ENCODE data around the gene UCP2. TPM values are rescaled to one million over a fixed set of nuclear protein-coding genes. Genes with fewer than 3 reads are reported as not detected.

Gene UCP2
- polyA plus RNA-seq, 1 donor, result 201 TPM

DNA sequence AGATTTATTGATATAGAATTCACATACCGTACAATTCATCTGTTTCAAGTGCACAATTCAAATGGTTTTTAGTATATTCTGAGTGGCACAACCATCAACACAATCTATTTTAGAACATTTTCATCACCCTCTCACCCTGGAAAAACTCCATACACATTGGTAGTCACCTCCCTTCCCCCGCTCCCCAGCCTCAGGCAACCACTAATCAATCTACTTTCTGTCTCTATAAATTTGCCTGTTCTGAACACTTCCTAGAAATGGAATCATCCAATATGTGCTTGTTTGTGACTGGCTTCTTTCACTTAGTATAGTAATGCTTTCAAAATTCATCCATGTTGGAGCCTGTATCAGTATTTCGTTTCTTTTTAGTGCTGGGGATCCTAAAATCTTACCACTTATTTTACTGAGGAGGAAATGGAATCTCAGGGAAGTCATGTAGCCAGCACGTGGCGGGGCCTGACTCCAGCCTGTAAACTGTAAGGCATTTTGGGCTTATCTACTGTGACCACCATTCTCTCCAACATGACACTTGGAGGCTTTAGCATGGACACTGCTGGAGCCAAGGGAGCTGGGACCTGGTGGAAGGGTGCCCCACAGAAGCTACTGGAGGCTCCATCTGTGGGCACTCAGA lies 27.1 kb upstream of the UCP2 start:
- DNase-seq, result no peak

GRCh38 chr11:74009230-74009547 lies 26.5 kb upstream of the UCP2 start:
- no peak for DNase-seq

DNA sequence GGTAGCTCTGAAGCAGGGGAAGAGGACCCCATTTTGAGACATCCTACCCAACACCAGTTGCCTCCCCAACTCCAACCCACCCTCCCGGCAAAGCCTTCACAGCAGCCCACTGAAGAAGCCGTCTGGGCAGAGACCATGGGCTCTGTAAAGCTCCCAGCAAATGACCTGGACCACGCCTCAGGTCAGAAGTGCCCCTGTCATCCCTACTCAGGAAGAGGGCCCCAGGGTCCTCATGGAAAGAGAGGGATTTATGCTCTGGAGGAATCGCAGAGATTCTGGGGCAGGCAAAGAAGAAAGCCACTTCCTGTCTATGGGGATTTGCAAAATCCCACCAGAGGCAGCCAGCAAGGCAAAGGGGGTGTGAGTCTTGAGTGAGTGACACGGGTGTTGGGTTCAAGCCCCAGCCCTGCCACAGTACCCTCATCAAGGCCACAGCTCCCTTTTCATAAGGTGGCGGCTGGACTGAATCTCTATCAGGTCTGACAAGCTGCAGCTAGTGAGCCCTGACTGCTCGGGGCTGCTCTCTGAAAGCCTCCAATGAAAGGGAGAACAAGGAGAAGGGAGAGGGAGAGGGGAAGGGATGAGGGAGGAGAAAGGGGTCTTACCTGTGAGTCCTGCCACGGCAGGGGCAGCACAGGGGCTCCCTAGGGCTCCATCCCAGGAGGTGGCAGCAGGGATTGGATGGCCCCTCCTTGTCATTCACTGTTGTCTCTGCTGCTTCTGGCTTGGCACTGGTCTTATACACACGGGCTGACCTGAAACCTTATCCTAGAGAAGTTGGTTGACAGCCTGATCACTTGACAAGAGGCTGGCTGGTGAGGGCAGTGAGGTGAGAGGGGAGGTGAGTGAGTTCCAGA lies 26.0 kb upstream of the UCP2 start, which contains the start of gene UCP3:
TSS of gene UCP3 (minus strand) at position 713 of the 857 bp plus-strand sequence. CDS start 2,043 bp downstream, outside the sequence.
- no peak for DNase-seq

DNA sequence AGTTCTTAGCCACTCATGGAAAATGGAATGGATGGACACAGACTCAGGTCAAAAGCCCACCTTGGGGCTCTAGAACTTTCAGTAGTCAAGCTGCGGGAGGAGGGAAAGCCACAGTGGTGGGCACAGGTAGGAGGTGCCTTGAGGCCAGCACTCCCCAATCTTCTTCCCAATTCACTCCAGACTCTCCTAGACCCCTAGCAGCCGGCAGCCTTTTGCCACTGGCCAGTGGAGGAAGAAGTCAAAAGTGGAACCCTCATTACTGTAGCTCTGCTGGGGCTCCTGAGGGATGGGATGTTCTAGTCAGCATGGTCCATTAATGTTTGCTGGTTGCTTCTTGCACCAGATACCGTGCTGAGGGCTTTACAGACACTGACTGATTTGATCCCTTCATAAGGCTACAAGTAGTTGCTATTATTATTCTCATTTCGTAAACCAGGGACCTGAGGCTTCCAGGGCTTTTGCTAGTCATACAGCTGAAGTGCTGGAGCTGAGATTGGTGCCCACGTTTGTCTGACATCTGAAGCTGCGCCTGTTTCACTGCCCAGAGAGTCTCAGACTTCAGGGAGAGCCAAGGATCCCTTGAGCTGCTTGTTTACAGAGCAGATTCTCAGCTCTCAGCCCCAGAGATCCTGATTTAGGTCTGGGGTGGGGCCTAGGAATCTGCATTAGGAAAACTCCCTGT lies 25.2 kb upstream of the UCP2 start:
- DNase-seq, result no peak

DNA sequence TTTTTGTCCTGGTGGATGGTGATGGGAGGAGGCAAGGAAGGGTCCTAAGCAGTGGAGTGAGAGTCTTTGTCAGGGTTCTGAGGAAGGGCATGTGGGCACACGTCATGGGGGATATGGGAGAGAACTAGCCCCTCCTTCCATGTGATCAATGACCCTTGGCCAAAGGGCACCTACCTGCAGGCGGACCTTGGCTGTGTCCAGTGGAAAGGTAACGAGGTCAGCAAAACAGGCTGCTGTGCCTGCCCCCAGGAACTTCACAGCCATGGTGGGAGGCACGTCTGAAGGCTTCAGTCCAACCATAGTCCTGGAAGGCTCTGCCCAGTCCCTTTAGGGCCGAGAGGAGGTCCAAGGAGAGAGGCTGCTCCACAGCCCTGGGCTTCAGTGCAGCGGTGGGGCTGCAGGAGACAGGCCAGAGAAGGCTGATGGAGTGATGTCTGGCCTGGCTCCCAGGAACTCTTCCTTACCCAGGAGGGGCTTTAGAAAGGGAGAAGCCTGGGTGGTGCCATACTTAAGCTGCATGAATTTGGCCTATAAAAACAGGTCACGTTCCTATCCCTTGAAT lies 24.2 kb upstream of the UCP2 start:
- no peak for DNase-seq

GRCh38 chr11:74005721-74006517 lies 23.3 kb upstream of the UCP2 start:
- DNase-seq, result no peak

- no peak for DNase-seq
These were observed 22.3 kb upstream of the UCP2 start for GRCh38 chr11:74004759-74005615.

GRCh38 chr11:74004046-74004695 lies 21.5 kb upstream of the UCP2 start:
- DNase-seq, result no peak

DNA sequence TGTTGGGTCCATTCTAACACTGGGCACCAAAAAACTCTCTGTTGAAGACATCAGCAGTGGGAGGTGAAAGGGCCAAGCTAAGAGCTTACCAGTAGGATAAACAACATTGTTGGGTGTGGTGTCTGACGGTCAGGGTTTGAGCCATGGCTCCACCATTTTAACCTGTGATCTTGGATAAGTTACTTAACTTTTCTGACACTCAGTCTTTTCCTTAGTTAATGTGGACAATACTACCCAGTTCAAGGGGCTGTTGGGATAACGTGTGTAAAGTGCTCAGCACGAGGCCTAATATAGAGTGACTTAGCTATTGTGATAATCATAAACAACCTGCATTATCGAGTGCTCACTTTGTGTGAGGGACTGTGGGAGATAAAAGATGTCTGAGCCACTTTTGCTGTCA lies 20.2 kb upstream of the UCP2 start:
- DNase-seq, result no peak

- no peak for DNase-seq
These were observed 19.2 kb upstream of the UCP2 start for GRCh38 chr11:74001822-74002286.

DNA sequence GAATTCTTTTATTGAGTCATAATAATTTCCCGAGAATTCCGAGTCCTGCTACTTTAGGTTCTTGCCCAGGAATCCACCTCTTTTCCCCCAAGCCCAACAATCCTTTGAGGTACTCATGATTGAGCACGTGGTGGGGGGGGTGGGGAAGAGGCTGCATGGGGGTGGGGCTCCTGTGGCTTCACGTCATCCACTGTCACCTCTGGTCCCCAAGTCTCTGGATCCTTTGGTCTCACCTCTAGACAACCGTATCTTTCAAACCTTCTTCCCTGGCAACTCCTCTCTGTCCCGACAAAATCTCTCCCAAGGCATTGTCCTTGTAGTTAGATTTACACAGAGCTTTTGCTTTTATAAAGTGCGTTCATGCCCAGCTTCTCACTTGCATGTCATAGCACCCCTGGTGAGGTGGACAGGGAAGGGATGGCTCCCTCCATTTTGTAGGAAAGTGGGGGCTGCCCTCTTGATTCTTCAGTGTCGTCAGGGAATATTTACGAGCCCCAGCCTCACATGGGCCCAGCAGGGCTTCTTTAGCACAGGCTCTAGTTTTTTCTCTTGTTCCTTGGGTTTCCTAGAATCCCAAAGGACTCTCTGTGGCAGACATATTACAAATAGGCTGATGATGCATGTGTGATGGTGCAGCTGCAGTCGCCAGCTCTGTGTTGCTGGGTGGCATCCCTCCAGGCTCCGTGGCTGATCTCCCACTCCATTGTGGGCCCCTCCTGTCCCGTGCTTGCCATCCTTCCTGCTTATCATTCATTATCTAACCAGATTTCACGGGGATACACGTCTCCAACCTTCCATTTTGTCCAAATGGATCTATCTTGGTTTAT lies 17.9 kb upstream of the UCP2 start:
- no peak for DNase-seq

GRCh38 chr11:73999581-74000306 lies 17.1 kb upstream of the UCP2 start:
- DNase-seq, result no peak

DNA sequence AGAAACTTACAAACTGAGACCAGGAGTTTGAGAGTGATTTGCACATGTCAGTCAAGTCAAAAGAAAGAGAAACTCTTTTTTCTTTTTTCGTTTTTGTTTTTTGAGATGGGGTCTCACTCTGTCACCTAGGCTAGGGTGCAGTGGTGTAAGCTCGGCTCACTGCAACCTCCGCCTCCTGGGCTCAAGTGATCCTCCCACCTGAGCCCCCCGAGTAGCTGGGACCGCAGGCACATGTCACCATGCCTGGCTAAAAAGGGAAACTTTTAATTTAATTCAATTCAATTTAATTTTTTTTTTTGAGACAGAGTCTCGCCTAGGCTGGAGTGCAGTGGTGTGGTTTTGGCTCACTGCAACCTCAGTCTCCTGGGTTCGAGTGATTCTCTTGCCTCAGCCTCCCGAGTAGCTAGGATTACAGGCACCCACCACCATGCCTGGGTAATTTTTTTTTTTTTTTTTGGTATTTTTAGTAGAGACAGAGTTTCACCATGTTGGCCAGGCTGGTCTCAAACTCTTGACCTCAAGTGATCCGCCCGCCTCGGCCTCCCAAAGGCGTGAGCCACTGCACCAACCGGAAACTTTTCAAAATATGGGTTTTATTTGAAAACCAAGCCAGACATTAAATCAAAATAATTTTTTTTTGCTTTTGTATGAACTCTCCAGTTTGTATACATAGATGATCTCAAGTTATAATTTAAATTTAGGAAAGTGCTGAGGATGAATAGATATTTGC lies 16.4 kb upstream of the UCP2 start:
- DNase-seq, result no peak

GRCh38 chr11:73997120-73997770 lies 14.6 kb upstream of the UCP2 start:
- DNase-seq, result no peak

DNA sequence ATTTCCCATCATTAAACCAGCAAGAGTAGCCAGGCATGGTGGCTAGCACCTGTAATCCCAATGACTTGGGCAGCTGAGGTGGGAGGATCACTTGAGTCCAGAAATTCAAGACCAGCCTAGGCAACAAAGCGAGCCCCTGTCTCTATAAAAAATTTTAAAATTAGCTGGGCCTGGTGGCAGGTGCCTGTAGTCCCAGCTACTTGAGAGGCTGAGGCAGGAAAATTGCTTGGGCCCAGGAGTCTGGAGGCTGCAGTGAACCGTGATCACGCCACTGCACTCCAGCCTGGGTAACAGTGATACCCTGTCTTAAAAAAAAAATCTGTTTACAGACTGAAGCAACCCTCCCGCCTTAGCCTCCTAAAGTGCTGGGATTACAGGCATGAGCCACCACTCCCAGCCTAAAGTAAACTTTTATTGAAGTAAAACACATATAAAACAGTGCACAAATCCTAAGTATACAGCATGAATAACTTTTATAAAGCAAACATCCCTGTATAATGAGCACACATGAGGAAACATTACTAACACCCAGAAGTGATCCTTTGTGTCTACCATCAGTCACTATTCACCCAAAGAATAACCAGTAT lies 13.6 kb upstream of the UCP2 start:
- DNase-seq, result no peak

DNA sequence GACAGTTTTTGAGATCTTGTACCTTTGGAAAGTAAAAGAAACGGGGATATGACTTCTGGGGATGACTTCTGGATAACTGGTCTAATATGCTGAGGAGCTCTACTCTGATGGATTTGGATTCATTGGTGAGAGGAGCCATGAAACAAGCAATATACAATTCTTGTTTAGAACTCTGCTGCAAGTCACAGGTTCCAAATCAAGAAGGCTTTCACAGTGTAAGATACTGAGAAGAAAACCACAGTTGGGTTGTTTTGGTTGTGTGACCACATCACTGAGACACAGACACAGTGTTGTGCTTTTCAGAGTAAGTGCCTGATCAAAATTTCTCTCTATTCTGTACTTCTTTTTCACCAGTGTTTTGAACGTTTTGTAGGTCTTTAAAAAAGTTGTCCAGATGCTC lies 13.1 kb upstream of the UCP2 start:
- DNase-seq, result no peak

GRCh38 chr11:73995247-73995646 lies 12.6 kb upstream of the UCP2 start:
- DNase-seq, result no peak
